ENCODE results near the gene ANKS4B. TPM values are rescaled to one million over a fixed set of nuclear protein-coding genes. Genes with fewer than 3 reads are reported as not detected.

Gene ANKS4B
- total RNA-seq, 1 donor from 2014 or later, result not detected

- Mint-ChIP-seq H3K27ac (ENCODE audit: unreplicated experiment) (no peak overlapping the region), H3K4me1 (ENCODE audit: low read depth, unreplicated experiment) (peaks cover 6% of the 10 kb centered on the region), H3K4me3 (ENCODE audit: unreplicated experiment) (no peak overlapping the region), H3K36me3 (ENCODE audit: low read depth, unreplicated experiment) (no peaks in the 10 kb centered on the region), H3K9me3 (ENCODE audit: unreplicated experiment) (no peaks in the 10 kb centered on the region), H3K27me3 (ENCODE audit: low read depth, unreplicated experiment) (peaks cover 31% of the 10 kb centered on the region)
- H3K9me3 ChIP-seq (ENCODE audit: insufficient read depth, low read depth, low read length), result peaks cover 2% of the 10 kb centered on the region
- no peak overlapping the region for H3K4me3 ChIP-seq (ENCODE audit: insufficient read depth, low read depth, low read length)
- H3K9ac ChIP-seq (ENCODE audit: low read length), result no peak overlapping the region
- H3K79me2 ChIP-seq (ENCODE audit: insufficient read depth, low read length), result no peaks in the 10 kb centered on the region
- peaks cover 4% of the 10 kb centered on the region for H3K4me1 ChIP-seq (ENCODE audit: insufficient read depth, low read length)
- no peaks in the 10 kb centered on the region for H4K20me1 ChIP-seq (ENCODE audit: insufficient read depth, low read length)
- no peak overlapping the region for H3K27ac ChIP-seq (ENCODE audit: low read depth, low read length)
- peaks cover 13% of the 10 kb centered on the region for H3K27me3 ChIP-seq (ENCODE audit: insufficient read depth, low read length)
- no peak for TF ChIP-seq EZH2 (IDR thresholded peaks at IDR 0.05; ENCODE audit: insufficient read depth, low read length)
- TF ChIP-seq, protein P1, sequence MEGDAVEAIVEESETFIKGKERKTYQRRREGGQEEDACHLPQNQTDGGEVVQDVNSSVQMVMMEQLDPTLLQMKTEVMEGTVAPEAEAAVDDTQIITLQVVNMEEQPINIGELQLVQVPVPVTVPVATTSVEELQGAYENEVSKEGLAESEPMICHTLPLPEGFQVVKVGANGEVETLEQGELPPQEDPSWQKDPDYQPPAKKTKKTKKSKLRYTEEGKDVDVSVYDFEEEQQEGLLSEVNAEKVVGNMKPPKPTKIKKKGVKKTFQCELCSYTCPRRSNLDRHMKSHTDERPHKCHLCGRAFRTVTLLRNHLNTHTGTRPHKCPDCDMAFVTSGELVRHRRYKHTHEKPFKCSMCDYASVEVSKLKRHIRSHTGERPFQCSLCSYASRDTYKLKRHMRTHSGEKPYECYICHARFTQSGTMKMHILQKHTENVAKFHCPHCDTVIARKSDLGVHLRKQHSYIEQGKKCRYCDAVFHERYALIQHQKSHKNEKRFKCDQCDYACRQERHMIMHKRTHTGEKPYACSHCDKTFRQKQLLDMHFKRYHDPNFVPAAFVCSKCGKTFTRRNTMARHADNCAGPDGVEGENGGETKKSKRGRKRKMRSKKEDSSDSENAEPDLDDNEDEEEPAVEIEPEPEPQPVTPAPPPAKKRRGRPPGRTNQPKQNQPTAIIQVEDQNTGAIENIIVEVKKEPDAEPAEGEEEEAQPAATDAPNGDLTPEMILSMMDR (IDR thresholded peaks at IDR 0.05; ENCODE audit: insufficient read depth, low read depth, low read length), result no peak
- FAIRE-seq (no peak), DNase-seq (ENCODE audit: low read depth) (no peak)
- no peak overlapping the region for H2AFZ ChIP-seq (ENCODE audit: low read depth, low read length)
- no peaks in the 10 kb centered on the region for H3K36me3 ChIP-seq (ENCODE audit: insufficient read depth, low read length)
- H3K4me2 ChIP-seq (ENCODE audit: low read length), result no peak overlapping the region
Observed at GRCh38 chr16:21257284-21257683, 23.8 kb downstream of the ANKS4B start.

- peaks cover 5% of the 10 kb centered on the region for H3K27me3 ChIP-seq (ENCODE audit: insufficient read depth, low read length)
- H3K27ac Mint-ChIP-seq (ENCODE audit: unreplicated experiment), result no peak overlapping the region
- H3K4me1 Mint-ChIP-seq (ENCODE audit: low read depth, unreplicated experiment), result peaks cover 6% of the 10 kb centered on the region
- H3K36me3 ChIP-seq (ENCODE audit: insufficient read depth, low read length), result no peaks in the 10 kb centered on the region
- no peak for FAIRE-seq
- peaks cover 8% of the 10 kb centered on the region for H3K4me1 ChIP-seq (ENCODE audit: insufficient read depth, low read length)
- no peaks in the 10 kb centered on the region for H4K20me1 ChIP-seq (ENCODE audit: insufficient read depth, low read length)
- peak overlapping the region; percentile 2 for H3K4me2 ChIP-seq (ENCODE audit: low read length)
- H3K9me3 ChIP-seq (ENCODE audit: insufficient read depth, low read depth, low read length), result no peaks in the 10 kb centered on the region
- H3K36me3 Mint-ChIP-seq (ENCODE audit: low read depth, unreplicated experiment), result no peaks in the 10 kb centered on the region
- H3K27ac ChIP-seq (ENCODE audit: low read depth, low read length), result no peak overlapping the region
- peak; percentile 65 for DNase-seq (ENCODE audit: low read depth)
- H3K4me3 ChIP-seq (ENCODE audit: insufficient read depth, low read depth, low read length), result no peak overlapping the region
- H3K4me3 Mint-ChIP-seq (ENCODE audit: unreplicated experiment), result no peak overlapping the region
- no peak for TF ChIP-seq EZH2 (IDR thresholded peaks at IDR 0.05; ENCODE audit: insufficient read depth, low read length)
- TF ChIP-seq, protein P1 (IDR thresholded peaks at IDR 0.05; ENCODE audit: insufficient read depth, low read depth, low read length), result no peak
- no peaks in the 10 kb centered on the region for H3K79me2 ChIP-seq (ENCODE audit: insufficient read depth, low read length)
- peaks cover 12% of the 10 kb centered on the region for H3K27me3 Mint-ChIP-seq (ENCODE audit: low read depth, unreplicated experiment)
- peaks cover 3% of the 10 kb centered on the region for H3K9me3 Mint-ChIP-seq (ENCODE audit: unreplicated experiment)
- H3K9ac ChIP-seq (ENCODE audit: low read length), result no peak overlapping the region
- H2AFZ ChIP-seq (ENCODE audit: low read depth, low read length), result no peak overlapping the region
Observed at GRCh38 chr16:21260870-21261791, 27.6 kb downstream of the ANKS4B start.
